CD4-positive, alpha-beta T cell (primary cell): ENCODE measurements around the gene C1QTNF8. TPM values are rescaled to one million over a fixed set of nuclear protein-coding genes. Genes with fewer than 3 reads are reported as not detected.

ENCODE experiments used
- ATAC-seq: fragments of 200-7000 bp; cut with Tn5 transposase; one replicate; pipeline ENCODE4 v1.10.0; 2022; ENCODE audit warnings: mild to moderate bottlenecking; ENCODE audit not compliant: poor library complexity
- CTCF ChIA-PET: fragments of 350-600 bp; sonication (Branson Sonifier 250); formaldehyde crosslinking; loops from one replicate; lab custom pipeline; 2021; ENCODE audit warnings: antibody characterized with exemption, inconsistent platforms; lab: Charles Lee
- POLR2A ChIA-PET: fragments of 350-600 bp; sonication (Branson Sonifier 250); formaldehyde crosslinking; loops from one replicate; lab custom pipeline; 2021; ENCODE audit warnings: antibody characterized with exemption, inconsistent platforms; lab: Charles Lee
- DNase-seq, 14 experiments: peaks; one replicate each; pipeline ENCODE4 v3.0.0-alpha.2; 2013 to 2020; ENCODE audit warnings: mixed read lengths in 2 of 14
- H3K27ac ChIP-seq, 2 donors: one replicate each; pipeline versions ENCODE4 v1.5.1 to v1.7.0; 2013; ENCODE audit warnings: low read length in 2 of 2, low read depth in 1 of 2, mild to moderate bottlenecking in 1 of 2
- H3K27me3 ChIP-seq, 2 experiments: 1 replicate in 1 of 2; 2 replicates in 1 of 2; pipeline versions ENCODE4 v1.6.1 to v1.7.0; 2013; ENCODE audit warnings: low read length in 2 of 2, control low read depth in 1 of 2, mild to moderate bottlenecking in 1 of 2, moderate library complexity in 1 of 2; ENCODE audit not compliant: insufficient read depth in 2 of 2, control insufficient read depth in 1 of 2
- H3K36me3 ChIP-seq: one replicate; pipeline ENCODE4 v1.6.1; 2013; ENCODE audit warnings: low read length, control low read depth; ENCODE audit not compliant: insufficient read depth
- H3K4me1 ChIP-seq: one replicate; pipeline ENCODE4 v1.6.1; 2013; ENCODE audit warnings: low read length, control low read depth; ENCODE audit not compliant: insufficient read depth
- H3K4me3 ChIP-seq: one replicate; pipeline ENCODE4 v1.5.1; 2013; ENCODE audit warnings: mild to moderate bottlenecking, low read length, moderate library complexity
- H3K9me3 ChIP-seq, 2 experiments: 1 replicate in 1 of 2; 2 replicates in 1 of 2; pipeline versions ENCODE4 v1.6.1 to v1.7.0; 2013; ENCODE audit warnings: low read length in 2 of 2, mild to moderate bottlenecking in 2 of 2, control low read depth in 1 of 2, moderate library complexity in 1 of 2; ENCODE audit not compliant: control insufficient read depth in 1 of 2, insufficient read depth in 1 of 2
- H3K27ac Mint-ChIP-seq: one replicate; pipeline ENCODE4 v1.8.0; 2020; ENCODE audit warnings: mixed read lengths
- H3K27me3 Mint-ChIP-seq: one replicate; pipeline ENCODE4 v1.8.0; 2021; ENCODE audit warnings: mixed read lengths
- H3K36me3 Mint-ChIP-seq: one replicate; pipeline ENCODE4 v1.8.0; 2021; ENCODE audit warnings: low read depth, mixed read lengths
- H3K4me1 Mint-ChIP-seq: one replicate; pipeline ENCODE4 v1.8.0; 2021; ENCODE audit warnings: low read depth, mixed read lengths
- H3K4me3 Mint-ChIP-seq: one replicate; pipeline ENCODE4 v1.8.0; 2020; ENCODE audit warnings: mild to moderate bottlenecking, mixed read lengths
- H3K9me3 Mint-ChIP-seq: one replicate; pipeline ENCODE4 v1.8.0; 2020; ENCODE audit warnings: mixed read lengths
- CTCF ChIP-seq: fragments of 200-600 bp; IDR thresholded peaks from one replicate; pipeline ENCODE4 v1.8.0; 2022; ENCODE audit warnings: antibody characterized with exemption, mild to moderate bottlenecking
- intact Hi-C, 2 experiments: fragments of 100-400 bp; cut with DNase I in 1 of 2; cut with micrococcal nuclease in 1 of 2; formaldehyde crosslinking; loops; one replicate each; pipeline versions ENCODE4 v1.15.1 to v1.9.0; 2023 to 2025; cut with DNase I, micrococcal nuclease
- total RNA-seq, 174 experiments: library from RNA in 2 of 174; stranded (reverse) in 2 of 174; gene quantifications; one replicate each; pipeline ENCODE4 v1.2.3 and lab custom pipeline; 2021 to 2026

The C1QTNF8 gene
- total RNA-seq, 2 experiments from 2014 or later: not detected

- POLR2A ChIA-PET: no interaction called here
Observed at GRCh38 chr16:1055557-1055924, 40.5 kb downstream of the C1QTNF8 start.

GRCh38 chr16:1054660-1055556, 41.1 kb downstream of the C1QTNF8 start:
- no peaks in the 10 kb centered on the region for H3K9me3 Mint-ChIP-seq
- peaks cover 5 to 26% of the 10 kb centered on the region in 2 experiments for H3K9me3 ChIP-seq
- no peak overlapping the region for H3K4me3 ChIP-seq
- peaks cover 4% of the 10 kb centered on the region for H3K27me3 Mint-ChIP-seq
- peaks cover 0 to 8% of the 10 kb centered on the region in 2 experiments for H3K27me3 ChIP-seq
- no peaks in the 10 kb centered on the region for H3K36me3 Mint-ChIP-seq
- no peaks in the 10 kb centered on the region for H3K36me3 ChIP-seq
- no peak overlapping the region for H3K27ac ChIP-seq
- H3K4me1 ChIP-seq: peaks cover 11% of the 10 kb centered on the region
- ATAC-seq (no peak), DNase-seq (peak in 11 of 14 experiments; percentile 12 to 63 (median 28))
- POLR2A ChIA-PET: no interaction called here
- CTCF ChIA-PET: no interaction called here
- no peak overlapping the region for H3K4me3 Mint-ChIP-seq
- no peaks in the 10 kb centered on the region for H3K4me1 Mint-ChIP-seq
- peak; percentile 66 for TF ChIP-seq CTCF
- intact Hi-C loops: loop anchor here (1.0 to 5.0 kb wide), 4 partner anchors 59 to 343 kb away; no protein-coding TSS in a partner anchor
- no peak overlapping the region for H3K27ac Mint-ChIP-seq

More at GRCh38 chr16:1055557-1055924, 40.5 kb downstream of the C1QTNF8 start:
- Mint-ChIP-seq H3K9me3 (no peaks in the 10 kb centered on the region), H3K27ac (no peak overlapping the region), H3K4me3 (no peak overlapping the region), H3K4me1 (no peaks in the 10 kb centered on the region), H3K36me3 (no peaks in the 10 kb centered on the region), H3K27me3 (peaks cover 4% of the 10 kb centered on the region)
- H3K27ac ChIP-seq: no peak overlapping the region
- intact Hi-C loops: loop anchor here (1.0 to 5.0 kb wide), 3 partner anchors 59 to 243 kb away; no protein-coding TSS in a partner anchor
- CTCF ChIA-PET: no interaction called here
- ATAC-seq: no peak
- H3K4me1 ChIP-seq: peaks cover 11% of the 10 kb centered on the region
- TF ChIP-seq CTCF: no peak
- no peak overlapping the region for H3K4me3 ChIP-seq
- peaks cover 5 to 26% of the 10 kb centered on the region in 2 experiments for H3K9me3 ChIP-seq
- no peak for DNase-seq
- no peaks in the 10 kb centered on the region for H3K36me3 ChIP-seq
- peaks cover 0 to 8% of the 10 kb centered on the region in 2 experiments for H3K27me3 ChIP-seq

- TF ChIP-seq CTCF: no peak
- Histone ChIP-seq H3K36me3 (no peaks in the 10 kb centered on the region), H3K9me3 (peaks cover 0 to 23% of the 10 kb centered on the region in 2 experiments), H3K4me1 (peaks cover 11% of the 10 kb centered on the region), H3K27ac (no peak overlapping the region), H3K4me3 (no peak overlapping the region), H3K27me3 (peaks cover 0 to 8% of the 10 kb centered on the region in 2 experiments)
- CTCF ChIA-PET: no interaction called here
- DNase-seq: no peak
- Mint-ChIP-seq H3K9me3 (no peaks in the 10 kb centered on the region), H3K27me3 (no peaks in the 10 kb centered on the region), H3K4me1 (no peaks in the 10 kb centered on the region), H3K27ac (no peak overlapping the region), H3K4me3 (no peak overlapping the region), H3K36me3 (no peaks in the 10 kb centered on the region)
- intact Hi-C loops: loop anchor here in 1 of 2 experiments (5.0 kb wide), 1 partner anchor 342 kb away; no protein-coding TSS in a partner anchor
- POLR2A ChIA-PET: no interaction called here
- ATAC-seq: no peak
Observed at GRCh38 chr16:1053700-1054368, 42.2 kb downstream of the C1QTNF8 start.
